D721Med (cell line): ENCODE measurements around the gene BEGAIN.

ENCODE experiments used
- DNase-seq: peaks from one replicate; pipeline ENCODE4 v3.0.0; 2011; ENCODE audit warnings: low spot score; ENCODE audit not compliant: insufficient read length
- FAIRE-seq: peaks from 2 replicates; lab custom pipeline; 2011; peaks lifted over from hg19 to GRCh38; lab: Jason Lieb, UNC
- CTCF ChIP-seq: IDR thresholded peaks from 2 replicates; pipeline ENCODE4 v1.5.1; 2012; ENCODE audit warnings: mild to moderate bottlenecking, control low read depth; ENCODE audit not compliant: insufficient read depth; ENCODE audit errors: missing control alignments

The BEGAIN gene

GRCh38 chr14:100534528-100535286, 52.5 kb downstream of the BEGAIN start:
- TF ChIP-seq CTCF: no peak
- no peak for DNase-seq
- FAIRE-seq: no peak

- TF ChIP-seq CTCF: no peak
- no peak for DNase-seq
- no peak for FAIRE-seq
Observed at GRCh38 chr14:100533656-100534485, 53.3 kb downstream of the BEGAIN start.

GRCh38 chr14:100532906-100533655, 54.1 kb downstream of the BEGAIN start:
- FAIRE-seq (no peak), DNase-seq (no peak)
- no peak for TF ChIP-seq CTCF

- FAIRE-seq (no peak), DNase-seq (no peak)
- TF ChIP-seq CTCF: no peak
Observed at GRCh38 chr14:100532154-100532861, 54.9 kb downstream of the BEGAIN start.

- DNase-seq: no peak
- no peak for FAIRE-seq
- no peak for TF ChIP-seq CTCF
Observed at GRCh38 chr14:100531152-100532121, 55.8 kb downstream of the BEGAIN start.
